Measurements from ENCODE around the gene MACF1. TPM values are rescaled to one million over a fixed set of nuclear protein-coding genes. Genes with fewer than 3 reads are reported as not detected.

Gene MACF1
- total and polyA plus RNA-seq, 2 of the 13 experiments (the other 11 are each of a cell fraction or from before 2014, with no cell fraction given), result 36.7 to 65.4 TPM

DNA sequence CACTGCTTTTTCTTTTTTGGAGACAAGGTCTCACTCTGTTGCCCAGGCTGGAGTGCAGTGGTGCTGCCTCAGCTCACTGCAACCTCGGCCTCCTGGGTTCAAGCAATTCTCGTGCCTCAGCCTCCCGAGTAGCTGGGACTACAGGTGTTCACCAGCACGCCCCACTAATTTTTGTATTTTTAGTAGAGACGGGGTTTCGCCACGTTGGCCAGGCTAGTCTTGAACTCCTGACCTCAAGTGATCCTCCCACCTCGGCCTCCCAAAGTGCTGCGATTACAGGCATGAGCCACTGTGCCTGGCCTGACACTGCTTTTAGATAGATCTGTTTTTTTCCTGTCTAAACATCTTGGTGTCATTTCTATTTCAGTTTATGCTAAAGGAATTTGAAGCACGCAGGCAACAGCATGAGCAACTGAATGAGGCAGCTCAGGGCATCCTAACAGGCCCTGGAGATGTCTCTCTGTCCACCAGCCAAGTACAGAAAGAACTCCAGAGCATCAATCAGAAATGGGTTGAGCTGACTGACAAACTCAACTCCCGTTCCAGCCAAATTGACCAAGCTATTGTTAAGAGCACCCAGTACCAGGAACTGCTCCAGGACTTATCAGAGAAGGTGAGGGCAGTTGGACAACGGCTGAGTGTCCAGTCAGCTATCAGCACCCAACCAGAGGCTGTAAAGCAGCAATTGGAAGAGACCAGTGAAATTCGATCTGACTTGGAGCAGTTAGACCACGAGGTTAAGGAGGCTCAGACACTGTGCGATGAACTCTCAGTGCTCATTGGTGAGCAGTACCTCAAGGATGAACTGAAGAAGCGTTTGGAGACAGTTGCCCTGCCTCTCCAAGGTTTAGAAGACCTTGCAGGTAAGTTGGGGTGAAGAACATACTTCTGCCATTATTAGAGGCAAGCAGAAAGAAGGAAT, 180.8 kb downstream of the MACF1 start:
- Histone ChIP-seq H3K27me3 (ENCODE audit: control insufficient read depth in 1 of 2, insufficient read depth in 2 of 2, low read length in 2 of 2) (no peaks in the 10 kb centered on the region), H3K4me2 (ENCODE audit: low read depth, low read length) (no peak overlapping the region), H3K4me3 (replicated peaks in 1 of 3; ENCODE audit: insufficient read depth in 1 of 3, low read depth in 2 of 3, low read length in 3 of 3) (no peak overlapping the region), H3K9me3 (ENCODE audit: low read length) (no peaks in the 10 kb centered on the region), H3K4me1 (ENCODE audit: insufficient read depth, low read length) (peaks cover 13% of the 10 kb centered on the region), H3K36me3 (replicated peaks in 1 of 2; ENCODE audit: control insufficient read depth in 1 of 2, insufficient read depth in 2 of 2, low read length in 2 of 2) (peaks cover 20 to 44% of the 10 kb centered on the region in 2 experiments), H3K79me2 (ENCODE audit: insufficient read depth, low read length) (no peaks in the 10 kb centered on the region), H2AFZ (ENCODE audit: low read length) (no peak overlapping the region), H3K9ac (ENCODE audit: insufficient read depth, low read depth, low read length) (no peak overlapping the region), H3K27ac (ENCODE audit: extremely low read length, insufficient read depth, low read length) (no peak overlapping the region), H4K20me1 (ENCODE audit: insufficient read depth, low read length) (no peaks in the 10 kb centered on the region)
- ChIA-PET POLR2A (interaction anchor here (0.7 kb wide), 1 partner anchor 19 kb away, joined by 3 read pairs; no protein-coding TSS in a partner anchor), CTCF (ENCODE audit: low intra/inter-chr PET ratio, low total read pairs) (no interaction called here)
- WGBS (ENCODE audit: low lambda C conversion rate), result 92% methylated on average over 16 of the region's 16 CpGs
- no peak for ATAC-seq
- no TSS peak for BruUV-seq (replicated peaks)
- intact Hi-C loops (cut with micrococcal nuclease; ENCODE audit: unreplicated experiment), result no loop called here
- in situ Hi-C loops (cut with HindIII; ENCODE audit: extremely low pct_ligation_motif_present, low pct_unique_long_range_greater_than_20kb), result no loop called here
- FAIRE-seq, result no peak
- no peak for DNase-seq (ENCODE audit: low spot score)
- TF ChIP-seq, protein P1, sequence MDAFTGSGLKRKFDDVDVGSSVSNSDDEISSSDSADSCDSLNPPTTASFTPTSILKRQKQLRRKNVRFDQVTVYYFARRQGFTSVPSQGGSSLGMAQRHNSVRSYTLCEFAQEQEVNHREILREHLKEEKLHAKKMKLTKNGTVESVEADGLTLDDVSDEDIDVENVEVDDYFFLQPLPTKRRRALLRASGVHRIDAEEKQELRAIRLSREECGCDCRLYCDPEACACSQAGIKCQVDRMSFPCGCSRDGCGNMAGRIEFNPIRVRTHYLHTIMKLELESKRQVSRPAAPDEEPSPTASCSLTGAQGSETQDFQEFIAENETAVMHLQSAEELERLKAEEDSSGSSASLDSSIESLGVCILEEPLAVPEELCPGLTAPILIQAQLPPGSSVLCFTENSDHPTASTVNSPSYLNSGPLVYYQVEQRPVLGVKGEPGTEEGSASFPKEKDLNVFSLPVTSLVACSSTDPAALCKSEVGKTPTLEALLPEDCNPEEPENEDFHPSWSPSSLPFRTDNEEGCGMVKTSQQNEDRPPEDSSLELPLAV (CRISPR knock-in tag; conservative IDR thresholded peaks at IDR 0.05; ENCODE audit: low read depth), result no peak
- TF ChIP-seq, protein P2, sequence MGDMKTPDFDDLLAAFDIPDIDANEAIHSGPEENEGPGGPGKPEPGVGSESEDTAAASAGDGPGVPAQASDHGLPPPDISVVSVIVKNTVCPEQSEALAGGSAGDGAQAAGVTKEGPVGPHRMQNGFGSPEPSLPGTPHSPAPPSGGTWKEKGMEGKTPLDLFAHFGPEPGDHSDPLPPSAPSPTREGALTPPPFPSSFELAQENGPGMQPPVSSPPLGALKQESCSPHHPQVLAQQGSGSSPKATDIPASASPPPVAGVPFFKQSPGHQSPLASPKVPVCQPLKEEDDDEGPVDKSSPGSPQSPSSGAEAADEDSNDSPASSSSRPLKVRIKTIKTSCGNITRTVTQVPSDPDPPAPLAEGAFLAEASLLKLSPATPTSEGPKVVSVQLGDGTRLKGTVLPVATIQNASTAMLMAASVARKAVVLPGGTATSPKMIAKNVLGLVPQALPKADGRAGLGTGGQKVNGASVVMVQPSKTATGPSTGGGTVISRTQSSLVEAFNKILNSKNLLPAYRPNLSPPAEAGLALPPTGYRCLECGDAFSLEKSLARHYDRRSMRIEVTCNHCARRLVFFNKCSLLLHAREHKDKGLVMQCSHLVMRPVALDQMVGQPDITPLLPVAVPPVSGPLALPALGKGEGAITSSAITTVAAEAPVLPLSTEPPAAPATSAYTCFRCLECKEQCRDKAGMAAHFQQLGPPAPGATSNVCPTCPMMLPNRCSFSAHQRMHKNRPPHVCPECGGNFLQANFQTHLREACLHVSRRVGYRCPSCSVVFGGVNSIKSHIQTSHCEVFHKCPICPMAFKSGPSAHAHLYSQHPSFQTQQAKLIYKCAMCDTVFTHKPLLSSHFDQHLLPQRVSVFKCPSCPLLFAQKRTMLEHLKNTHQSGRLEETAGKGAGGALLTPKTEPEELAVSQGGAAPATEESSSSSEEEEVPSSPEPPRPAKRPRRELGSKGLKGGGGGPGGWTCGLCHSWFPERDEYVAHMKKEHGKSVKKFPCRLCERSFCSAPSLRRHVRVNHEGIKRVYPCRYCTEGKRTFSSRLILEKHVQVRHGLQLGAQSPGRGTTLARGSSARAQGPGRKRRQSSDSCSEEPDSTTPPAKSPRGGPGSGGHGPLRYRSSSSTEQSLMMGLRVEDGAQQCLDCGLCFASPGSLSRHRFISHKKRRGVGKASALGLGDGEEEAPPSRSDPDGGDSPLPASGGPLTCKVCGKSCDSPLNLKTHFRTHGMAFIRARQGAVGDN (CRISPR knock-in tag; IDR thresholded peaks at IDR 0.05), result no peak
- TF ChIP-seq, protein P3, sequence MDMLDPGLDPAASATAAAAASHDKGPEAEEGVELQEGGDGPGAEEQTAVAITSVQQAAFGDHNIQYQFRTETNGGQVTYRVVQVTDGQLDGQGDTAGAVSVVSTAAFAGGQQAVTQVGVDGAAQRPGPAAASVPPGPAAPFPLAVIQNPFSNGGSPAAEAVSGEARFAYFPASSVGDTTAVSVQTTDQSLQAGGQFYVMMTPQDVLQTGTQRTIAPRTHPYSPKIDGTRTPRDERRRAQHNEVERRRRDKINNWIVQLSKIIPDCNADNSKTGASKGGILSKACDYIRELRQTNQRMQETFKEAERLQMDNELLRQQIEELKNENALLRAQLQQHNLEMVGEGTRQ (IDR thresholded peaks at IDR 0.05; ENCODE audit: low read depth, low read length), result no peak
- TF ChIP-seq, protein P3 (CRISPR knock-in tag; IDR thresholded peaks at IDR 0.05; ENCODE audit: borderline replicate concordance), result no peak
- TF ChIP-seq, protein P4, sequence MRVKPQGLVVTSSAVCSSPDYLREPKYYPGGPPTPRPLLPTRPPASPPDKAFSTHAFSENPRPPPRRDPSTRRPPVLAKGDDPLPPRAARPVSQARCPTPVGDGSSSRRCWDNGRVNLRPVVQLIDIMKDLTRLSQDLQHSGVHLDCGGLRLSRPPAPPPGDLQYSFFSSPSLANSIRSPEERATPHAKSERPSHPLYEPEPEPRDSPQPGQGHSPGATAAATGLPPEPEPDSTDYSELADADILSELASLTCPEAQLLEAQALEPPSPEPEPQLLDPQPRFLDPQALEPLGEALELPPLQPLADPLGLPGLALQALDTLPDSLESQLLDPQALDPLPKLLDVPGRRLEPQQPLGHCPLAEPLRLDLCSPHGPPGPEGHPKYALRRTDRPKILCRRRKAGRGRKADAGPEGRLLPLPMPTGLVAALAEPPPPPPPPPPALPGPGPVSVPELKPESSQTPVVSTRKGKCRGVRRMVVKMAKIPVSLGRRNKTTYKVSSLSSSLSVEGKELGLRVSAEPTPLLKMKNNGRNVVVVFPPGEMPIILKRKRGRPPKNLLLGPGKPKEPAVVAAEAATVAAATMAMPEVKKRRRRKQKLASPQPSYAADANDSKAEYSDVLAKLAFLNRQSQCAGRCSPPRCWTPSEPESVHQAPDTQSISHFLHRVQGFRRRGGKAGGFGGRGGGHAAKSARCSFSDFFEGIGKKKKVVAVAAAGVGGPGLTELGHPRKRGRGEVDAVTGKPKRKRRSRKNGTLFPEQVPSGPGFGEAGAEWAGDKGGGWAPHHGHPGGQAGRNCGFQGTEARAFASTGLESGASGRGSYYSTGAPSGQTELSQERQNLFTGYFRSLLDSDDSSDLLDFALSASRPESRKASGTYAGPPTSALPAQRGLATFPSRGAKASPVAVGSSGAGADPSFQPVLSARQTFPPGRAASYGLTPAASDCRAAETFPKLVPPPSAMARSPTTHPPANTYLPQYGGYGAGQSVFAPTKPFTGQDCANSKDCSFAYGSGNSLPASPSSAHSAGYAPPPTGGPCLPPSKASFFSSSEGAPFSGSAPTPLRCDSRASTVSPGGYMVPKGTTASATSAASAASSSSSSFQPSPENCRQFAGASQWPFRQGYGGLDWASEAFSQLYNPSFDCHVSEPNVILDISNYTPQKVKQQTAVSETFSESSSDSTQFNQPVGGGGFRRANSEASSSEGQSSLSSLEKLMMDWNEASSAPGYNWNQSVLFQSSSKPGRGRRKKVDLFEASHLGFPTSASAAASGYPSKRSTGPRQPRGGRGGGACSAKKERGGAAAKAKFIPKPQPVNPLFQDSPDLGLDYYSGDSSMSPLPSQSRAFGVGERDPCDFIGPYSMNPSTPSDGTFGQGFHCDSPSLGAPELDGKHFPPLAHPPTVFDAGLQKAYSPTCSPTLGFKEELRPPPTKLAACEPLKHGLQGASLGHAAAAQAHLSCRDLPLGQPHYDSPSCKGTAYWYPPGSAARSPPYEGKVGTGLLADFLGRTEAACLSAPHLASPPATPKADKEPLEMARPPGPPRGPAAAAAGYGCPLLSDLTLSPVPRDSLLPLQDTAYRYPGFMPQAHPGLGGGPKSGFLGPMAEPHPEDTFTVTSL (CRISPR knock-in tag; IDR thresholded peaks at IDR 0.05; ENCODE audit: borderline replicate concordance), result no peak

Data from HepG2 (cell line).